HG02852 (cell line): ENCODE data around the gene MALL.
"Not testable (repeated sequence)": the region's sequence is repeated elsewhere in the genome, so short reads cannot be mapped to it uniquely, and the experiment has no call there.

Experiments used
- ATAC-seq: cut with Tn5 transposase; IDR thresholded peaks from one replicate; pipeline ENCODE4 v1.9.1; 2021; ENCODE audit warnings: mild to moderate bottlenecking, moderate library complexity; ENCODE audit not compliant: unreplicated experiment

The MALL gene

DNA sequence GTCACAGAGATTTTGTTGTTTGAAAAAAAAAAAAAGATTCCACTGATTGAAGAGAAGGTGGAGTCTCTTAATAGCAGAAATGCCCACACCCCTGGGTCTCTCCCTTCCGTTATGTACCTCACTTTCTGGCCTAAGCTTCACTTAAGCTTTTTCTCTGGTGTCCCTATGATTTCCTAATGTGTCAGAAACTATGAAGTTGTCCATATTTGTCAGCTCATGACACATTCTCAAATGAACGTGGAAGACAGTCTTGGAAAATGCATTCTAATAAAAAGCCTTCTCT lies 5.4 kb upstream of the MALL start:
- no peak for ATAC-seq

DNA sequence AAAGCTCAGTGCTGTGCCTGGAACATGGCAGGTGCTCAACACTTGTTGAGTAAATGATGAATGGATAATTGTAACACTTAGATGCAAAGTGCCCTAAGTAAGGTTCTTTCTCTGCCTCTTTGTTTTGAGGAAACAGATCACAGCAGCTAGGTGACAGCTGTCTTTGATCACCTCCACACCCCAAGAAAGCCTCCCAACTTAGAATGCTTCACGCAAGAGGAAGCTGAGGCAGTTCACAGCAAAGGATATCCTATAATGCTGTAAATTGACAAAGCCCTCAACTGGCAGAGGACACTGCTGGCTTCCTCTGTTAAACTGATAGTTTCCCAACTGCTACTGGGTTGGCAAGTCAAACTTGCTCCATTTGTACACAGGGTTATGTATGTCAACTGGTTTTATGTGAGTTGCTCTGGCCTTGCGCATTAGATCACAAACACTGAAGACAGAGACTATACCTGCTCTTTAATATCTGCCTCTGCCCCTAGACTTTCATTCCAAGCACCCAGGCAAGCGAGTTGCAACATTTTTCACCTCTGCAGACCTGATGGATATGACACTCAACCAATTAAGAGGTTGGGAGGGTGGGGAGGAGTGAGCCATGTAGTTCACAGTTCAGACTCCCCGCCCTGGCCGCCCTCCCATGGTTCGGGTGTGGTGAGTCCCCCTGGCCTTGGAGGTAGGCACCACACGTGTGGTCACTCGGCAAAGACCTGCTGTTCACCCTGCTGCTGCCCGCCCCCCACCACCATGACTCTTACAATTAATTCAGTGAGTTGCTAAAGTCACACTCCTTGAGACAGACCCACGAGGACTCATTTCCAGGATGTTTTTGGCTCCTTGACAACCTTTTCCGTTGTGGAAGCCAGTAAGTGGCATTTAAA lies 4.8 kb upstream of the MALL start:
- ATAC-seq, result no peak

DNA sequence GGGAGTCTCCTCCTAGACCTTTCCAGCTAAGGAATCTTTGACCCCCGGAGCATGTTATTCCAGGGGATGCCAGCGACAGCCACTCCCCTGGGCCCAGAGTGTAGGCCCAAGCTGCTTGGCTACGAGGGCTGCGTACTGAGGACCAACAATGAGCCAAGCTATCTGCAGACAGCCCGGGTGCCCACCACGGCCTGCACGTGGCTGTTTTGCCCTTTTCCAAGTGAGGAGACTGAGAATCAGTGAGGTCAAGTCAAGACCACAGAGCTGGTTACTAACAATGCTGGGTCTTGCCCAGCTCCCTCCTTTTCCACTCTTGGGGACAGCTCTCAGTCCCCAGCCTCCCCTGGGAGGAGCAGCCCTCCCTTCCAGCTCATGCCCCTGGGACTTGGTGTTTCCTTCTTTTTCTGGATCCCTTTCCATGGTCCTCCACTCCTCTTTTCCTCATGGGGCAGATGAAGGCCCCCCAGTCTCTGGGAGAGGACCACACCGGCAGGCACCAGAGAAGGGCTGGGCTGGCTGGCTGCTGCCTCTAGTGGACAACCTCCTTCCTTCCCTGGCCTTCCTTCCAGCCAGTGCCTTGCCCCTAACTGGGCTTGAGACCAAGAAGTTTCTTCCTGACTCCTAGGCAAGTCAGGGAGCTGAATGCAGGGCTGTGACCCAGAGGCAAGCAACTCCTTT lies 550 bp upstream of the MALL start:
- ATAC-seq, result no peak

DNA sequence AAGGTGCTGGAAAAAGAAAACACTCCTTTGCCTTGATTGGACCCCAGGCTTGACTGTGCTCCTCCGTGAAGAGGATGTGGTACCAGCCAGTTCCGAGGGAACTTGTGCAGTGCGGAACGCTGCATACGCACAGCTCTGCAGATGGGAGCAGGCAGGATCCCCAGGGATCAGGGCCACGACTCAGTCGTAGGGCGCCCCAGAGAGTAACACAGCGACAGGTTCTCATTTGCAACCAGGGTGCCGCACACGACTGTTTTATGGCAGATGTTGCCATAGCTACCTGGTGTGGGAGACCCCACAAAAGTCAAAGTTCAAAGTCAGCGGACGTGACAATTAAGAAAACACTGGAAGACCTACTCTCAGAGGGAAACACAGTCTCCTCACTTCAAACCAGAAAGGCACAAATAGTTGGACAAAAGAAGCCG lies 779 bp downstream of the MALL start:
- ATAC-seq, result no peak

DNA sequence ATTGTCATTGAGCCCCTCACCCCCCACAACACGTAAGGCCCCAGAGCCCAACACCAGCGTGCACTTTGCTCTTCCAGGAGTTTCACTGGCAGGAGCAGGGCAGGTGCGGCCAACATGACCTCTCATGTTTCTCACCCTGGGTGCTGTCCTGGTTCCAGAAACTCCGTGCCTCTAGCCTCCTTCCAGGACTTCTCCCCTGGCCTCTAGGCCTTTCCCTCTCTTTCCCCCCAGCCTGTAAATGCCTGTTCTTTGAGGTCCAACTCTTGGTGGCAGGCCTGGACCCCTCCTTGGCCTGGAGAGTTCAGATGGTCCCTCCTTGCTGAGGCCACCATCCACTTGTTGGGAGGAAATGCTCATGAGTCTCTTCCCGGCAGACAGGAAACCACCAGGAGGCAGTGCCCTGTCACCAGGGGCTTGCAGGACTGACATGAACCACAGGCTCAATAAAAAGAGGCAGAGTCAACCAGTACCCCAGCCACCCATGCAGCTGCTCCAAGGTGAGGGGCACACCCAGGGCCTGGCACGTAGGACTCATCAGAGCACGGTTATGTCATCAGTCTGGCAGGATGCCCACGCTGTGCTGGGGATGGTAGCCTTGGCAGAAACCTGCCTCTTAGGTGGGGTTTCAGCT lies 1.5 kb downstream of the MALL start:
- no peak for ATAC-seq

DNA sequence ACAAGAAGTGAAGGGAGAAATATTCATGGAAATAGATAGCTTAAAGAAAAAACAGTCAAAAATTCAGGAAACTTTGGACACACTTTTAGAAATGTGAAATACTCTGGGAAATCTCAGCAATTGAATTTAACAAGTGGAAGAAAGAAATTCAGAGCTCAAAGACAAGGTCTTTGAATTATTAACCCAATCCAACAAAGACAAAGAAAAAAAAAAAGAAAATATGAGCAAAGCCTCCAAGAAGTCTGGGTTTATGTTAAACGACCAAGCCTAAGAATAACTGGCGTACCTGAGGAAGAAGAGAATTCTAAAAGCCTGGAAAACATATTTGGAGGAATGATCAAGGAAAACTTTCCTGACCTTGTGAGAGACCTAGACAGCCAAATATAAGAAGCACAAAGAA lies 7.3 kb downstream of the MALL start:
- not testable (repeated sequence) for ATAC-seq

DNA sequence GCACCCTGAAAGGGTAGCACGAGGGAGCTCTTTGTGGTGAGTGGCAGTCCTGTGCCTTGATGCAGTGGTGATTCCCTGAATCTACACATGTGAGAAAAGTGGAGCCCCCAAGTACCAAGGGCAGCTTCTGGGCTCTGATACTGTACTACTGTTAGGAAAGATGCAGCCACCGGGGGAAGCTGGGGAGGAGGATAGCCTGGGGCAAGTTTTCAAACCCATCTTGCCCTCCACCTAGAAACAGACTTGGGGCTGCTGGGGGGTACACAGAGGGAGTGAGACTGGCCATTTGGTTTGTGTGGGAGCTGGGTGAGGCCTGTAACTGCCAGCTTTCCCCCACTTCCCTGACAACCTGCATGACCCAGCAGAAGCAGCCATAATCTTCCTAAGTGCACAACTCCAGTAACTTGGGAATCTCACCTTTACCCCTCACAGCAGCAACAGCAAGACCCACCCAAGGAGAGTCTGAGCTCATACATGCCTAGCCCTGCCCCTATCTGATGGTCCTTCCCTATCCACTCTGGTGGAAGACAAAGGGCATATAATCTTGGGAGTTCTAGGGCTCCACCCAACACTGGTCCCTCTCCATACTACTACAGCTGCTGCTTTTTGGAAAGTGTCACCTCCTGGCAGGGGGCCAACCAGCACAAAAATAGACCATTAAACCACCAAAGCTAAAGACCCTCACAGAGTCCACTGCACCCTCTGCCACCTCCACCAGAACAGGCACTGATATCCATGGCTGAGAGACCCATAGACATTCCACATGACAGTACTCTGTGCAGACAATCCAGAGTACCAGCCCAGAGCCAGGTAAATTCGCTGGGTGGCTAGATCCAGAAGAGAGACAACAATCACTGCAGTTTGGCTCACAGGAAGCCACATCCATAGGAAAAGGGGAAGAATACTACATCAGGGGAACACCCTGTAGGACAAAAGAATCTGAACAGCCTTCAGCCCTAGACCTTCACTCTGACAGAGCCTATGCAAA lies 8.2 kb downstream of the MALL start:
- ATAC-seq, result no peak

DNA sequence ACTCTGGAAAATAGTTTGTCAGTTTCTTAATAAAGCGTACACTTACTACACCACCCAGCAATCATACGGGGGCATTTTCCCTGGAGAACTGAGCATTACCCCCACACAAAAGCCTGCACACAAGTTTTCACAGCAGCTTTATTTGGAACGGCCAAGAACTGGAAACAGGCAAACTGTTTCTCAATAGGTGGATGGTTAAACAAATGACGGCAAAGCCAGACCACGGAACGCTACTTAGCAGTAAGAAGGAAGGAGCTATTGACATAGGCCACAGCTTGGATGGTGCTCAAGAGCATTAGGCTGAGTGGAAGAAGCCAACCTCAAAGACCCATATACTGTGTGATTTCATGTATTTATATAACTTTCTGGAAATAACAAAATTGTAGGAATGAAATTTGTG lies 9.0 kb downstream of the MALL start:
- ATAC-seq, result no peak

DNA sequence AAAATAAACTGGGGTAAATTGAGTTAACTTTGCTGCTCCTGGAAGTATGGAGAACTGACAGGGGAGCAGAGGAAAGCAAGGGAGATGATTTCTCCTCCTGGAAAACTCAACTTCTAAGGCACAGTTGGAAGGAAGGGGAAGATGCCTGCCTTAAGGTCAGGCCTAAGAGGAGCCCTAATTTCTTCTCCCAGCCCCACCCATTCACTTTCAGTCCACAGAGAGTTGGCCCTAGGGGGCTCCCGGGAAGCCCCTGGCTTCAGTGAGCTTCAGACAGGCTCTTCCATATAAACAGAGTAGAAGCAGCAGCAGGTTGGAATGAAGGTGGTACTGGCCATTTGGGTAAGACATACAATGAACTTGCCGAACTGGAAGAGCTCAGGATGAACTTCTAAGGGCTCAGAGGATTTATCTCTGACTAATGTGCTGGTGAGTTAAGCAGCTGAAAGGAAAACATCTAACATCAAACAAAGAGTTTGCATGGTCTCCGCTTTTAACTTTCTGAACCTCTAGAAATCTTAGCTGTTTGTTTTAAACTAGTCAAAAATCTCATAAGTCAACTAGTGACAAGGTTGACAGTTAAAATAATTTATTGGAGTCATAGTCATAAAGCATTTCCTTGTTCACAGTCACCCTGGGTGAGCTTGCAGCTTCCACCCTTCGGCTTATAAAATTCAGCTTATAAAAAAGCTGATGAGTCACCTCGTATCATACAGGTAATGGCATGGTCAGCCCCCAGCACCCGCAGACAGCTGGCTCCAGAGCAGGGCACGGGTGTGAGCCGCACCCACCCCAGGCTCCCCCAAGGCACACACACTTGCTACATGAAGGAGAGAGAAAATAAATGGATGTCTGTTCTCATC lies 9.8 kb downstream of the MALL start:
- no peak for ATAC-seq

DNA sequence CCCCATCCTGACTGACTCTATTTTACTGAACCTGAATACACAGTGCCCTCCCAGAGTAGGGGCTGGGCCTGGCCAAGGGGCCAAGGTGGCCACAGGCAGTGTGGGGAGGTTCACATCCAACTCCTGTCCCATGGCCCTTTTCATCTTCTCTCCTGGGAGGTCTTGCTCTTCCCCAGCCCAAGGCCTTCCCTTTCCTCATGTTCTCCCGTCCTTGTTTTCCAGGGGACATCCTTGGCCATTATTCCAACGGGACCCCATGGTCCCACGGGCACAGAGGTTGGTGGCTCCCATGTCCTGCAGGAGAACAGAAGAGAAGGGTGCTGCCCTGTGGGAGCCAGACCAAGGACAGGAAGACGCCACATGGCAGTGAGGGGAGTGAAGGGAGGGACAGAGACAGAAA lies 10.4 kb downstream of the MALL start:
- ATAC-seq, result no peak

DNA sequence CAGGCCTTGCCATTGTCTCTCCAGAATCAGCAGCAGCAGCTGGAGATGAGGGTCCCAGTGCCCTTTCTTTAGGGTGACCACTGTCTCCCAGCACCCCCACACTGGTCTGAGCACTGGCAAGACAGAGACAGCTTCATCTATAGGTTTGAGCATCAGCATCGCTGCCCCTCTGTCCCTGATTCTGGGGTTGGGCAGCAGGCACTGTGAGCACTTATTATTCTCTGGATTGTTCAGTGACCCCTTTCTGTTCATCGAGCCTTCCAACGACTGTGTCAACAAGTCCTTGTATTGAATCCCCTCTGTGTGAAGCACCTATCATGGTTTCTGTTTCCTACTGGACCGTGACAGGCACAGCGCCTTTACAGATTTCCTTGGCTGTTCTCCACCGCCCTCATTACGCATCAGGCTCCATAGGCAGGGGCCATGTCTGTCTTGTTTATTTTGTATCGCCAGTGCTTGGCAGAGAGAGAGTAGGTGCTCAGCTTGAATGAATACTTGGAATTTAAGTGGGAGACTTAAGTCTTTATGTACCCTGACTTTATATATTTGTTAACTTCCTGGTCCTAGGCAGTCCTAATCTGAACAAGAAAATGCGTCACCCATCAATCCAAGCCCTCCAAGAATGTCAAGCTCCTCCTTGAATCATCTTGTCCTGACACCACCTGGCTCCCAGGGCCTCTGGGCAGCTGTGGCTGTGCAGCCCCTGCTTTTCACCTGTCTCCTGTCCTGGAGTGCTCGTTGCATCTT lies 11.4 kb downstream of the MALL start:
- ATAC-seq, result no peak

DNA sequence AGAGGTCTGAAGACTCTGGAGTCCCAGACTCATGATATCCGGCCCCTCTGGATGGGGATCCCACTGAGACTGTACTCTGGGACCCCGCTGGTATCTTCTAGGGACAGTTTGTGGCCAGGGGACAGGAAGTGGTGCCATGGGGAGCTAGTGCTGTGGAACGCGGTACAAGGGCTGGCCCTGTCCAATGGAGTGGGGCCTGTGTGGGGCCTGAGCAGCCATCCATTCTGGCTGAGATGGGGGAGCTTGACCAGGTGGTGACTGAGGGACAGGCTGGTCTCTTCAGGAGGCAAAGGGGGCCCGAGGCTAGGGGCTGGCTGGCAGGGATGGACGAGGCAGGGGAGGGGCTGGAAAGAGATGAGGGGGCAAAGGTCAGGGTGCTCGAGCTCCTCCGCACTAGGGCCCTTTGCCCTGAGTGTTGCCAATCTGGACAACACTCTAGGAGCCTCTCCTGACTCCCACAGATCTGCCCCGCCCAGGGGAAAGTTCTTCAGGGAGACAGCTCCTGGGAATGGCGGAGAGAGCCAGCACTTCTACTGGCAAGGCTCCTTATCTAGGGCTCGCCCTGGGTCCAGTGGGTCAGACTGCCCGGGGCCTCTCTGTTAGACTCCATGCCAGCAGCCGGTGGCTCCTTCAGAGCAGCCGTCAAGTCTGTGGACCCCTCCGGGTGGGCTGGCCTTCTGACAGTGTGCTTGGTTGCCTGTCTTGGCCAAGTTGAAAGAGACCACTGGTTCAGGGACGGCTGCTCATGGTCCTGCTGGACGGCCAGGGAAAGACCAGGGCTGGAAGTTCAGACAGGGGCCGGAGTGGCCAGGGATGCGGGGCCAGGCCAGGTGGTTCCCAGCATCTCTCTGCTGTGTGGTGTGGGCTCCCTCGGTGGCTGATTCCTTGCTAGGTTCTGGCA lies 12.3 kb downstream of the MALL start:
- no peak for ATAC-seq

DNA sequence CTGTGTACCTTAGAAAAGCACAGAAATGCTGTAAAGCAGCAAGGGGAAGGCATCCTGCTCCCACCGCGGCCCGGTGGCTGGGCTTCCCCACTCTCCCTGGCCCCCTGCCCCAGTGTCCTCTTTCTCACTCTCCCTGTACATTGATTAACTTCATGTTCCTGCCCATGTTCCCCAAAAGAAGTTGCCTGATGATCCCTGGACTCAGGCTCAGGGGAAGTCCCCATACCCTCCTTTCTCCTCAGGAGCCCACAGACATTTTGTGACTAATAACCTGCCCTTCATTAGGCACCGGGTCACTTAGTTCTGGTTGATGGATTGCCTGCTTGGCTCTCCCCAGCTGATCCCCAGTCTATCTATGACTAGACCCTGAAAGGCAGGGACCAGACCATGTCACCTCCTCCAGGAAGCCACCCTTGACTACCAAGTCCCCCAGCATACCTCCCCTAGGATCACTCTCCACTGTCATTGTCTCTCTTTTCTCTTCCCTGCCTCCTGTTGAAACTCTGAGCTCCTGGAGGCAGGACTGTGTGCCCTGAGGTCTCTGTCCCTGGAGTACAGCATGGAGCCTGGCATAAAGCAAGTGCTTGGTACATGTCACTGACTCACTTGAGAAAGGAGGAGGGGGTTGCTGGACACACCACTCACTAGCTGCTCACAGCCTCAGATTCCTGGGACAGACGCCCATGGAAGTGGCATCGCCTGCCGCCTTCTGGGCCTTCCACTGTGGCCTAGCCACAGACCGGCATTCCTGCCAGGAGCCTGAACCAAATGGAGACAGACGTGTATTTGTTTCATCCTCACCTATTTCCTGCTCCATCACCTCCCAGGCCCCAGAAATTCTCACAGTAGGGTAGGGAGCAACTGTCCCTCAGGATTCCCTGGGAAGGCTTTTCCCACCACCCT lies 13.5 kb downstream of the MALL start:
- ATAC-seq, result no peak

DNA sequence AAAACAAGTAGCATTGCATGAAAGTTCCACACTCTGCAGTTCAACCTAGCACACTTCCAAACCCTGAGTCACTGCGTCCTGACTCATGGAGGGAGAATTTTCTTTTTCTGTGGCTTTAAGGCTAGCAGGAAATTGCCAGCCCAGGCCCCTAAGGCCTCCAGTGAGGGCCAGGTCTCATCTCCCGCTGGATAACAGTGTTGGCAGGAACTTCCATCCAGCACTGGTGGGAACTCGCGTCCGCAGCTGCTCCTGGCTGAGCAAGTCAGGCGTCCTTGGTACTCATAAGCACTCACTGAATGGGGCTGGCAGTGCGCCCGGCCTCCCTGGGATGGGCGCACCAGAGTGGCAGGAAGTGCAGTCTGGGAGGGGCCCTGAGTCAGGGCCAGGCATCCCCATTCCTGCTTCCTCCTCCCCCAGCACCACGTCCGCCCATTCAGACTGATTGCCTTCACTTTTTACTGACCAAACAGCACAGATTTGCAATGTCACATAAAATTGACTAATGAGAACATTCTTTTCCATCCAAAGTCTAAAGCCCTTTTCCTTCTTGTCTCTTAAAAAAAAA lies 14.3 kb downstream of the MALL start:
- no peak for ATAC-seq

DNA sequence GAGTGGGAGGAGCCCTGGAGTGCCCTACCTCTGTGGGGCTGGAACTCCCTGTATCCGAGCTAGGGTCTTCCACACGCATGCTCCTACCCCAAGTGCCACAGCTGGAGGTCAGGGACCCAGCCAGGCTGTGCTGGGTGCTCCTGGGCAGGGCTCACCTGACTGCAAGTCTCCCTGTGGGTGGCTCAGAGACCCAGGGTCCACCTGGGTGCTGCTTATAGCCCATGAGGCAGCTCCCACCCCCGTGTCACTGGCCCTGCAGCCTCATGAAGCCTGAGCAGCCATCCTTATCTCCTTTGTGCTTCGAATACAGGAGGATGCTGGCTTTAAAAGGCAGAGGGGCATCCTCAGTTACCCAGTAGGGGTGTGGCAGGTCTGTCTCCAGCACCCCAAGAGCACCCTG lies 14.7 kb downstream of the MALL start:
- ATAC-seq, result not testable (repeated sequence)

DNA sequence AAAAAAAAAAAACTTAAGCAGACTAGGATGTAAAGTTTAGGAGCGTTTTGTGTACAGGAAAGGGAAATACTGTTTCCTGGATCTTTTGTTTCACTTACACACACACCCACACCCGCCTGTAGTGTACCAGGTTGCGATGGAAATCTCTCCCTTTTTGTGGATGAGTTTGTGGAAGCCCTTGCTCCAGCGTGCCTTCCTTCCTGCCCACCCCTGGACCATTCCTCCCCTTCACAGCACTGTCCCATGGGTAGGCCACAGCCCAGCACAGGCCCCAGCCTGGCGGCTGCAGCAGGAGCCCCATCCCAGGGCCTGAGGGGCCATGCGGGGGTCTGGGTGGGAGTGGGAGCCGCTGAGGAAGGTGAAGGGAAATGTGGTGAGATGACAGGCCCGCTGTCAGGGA lies 15.1 kb downstream of the MALL start:
- ATAC-seq, result no peak
